Stimulated activated CD8-positive, alpha-beta memory T cell treated with anti-CD3 and anti-CD28 coated beads, Interleukin-4, amount 100 ng/mL, for 24 hours (primary cell): Measurements from ENCODE around the gene LUM.

Experiments used
- DNase-seq: peaks from one replicate; pipeline ENCODE4 v3.0.0-alpha.2; 2020; ENCODE audit warnings: low read depth

Gene LUM

DNA sequence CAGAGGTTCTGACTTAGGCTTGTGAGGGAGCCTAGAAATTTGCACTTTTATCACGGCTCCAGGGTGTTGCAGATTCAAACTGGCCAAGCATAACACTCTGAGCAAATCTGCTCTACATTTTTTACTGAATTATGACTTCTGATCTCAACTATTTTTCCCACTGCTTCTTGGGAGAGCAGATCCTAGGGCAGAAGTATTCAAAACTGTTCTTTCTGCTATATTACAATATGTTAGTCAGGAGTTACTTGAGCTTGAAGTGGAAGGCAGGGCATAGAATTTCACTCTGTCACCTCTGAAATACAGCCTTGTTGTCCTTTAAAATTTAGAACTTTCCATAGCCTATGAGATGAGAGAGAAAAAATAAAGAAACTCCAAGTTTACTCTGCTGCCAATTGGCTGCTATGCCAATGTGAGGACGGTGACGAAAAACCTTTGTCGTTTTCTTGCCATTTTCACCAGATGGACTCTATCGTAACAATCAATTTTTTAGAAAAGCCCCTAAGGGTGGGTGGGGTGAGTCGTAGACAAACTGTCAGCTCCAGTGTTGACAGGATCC is 37.1 kb downstream of the LUM start:
- DNase-seq: no peak

DNA sequence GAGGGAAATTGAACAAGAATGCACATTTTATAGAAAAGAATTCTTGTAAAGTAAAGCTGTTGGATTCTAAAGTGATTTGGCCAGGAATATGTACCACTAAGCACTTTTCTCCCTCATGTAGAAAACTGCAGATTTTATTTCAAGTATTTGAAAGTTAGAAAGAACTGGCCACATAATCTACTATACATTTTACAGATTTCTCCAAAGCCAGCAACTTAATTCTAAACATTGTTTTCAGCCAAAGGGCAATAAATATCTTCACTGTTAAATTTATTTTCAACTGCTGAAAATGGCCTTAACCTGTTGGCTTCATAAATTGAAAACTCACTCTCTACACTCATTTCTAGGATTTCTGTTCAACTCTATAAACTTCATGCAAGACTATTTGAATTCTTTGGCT is 37.9 kb downstream of the LUM start:
- no peak for DNase-seq

DNA sequence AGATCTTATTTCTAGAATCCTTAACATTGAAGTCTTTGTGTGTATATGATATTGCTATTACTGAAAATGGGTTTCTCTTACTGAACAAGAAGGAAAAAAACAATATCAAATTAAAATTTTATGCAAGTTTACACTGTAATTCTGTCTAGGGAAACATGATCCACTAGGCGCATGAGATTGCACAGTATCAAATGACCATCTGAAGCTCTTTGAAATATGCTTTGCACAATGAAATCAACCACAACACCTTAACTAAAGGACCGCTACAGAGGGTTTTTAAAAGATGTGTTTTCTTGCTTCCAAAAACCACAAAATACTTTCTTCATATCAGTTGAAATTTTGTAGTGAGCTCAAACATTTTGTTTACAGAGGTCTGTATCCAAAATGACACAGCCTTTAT is 38.4 kb downstream of the LUM start:
- DNase-seq: no peak

DNA sequence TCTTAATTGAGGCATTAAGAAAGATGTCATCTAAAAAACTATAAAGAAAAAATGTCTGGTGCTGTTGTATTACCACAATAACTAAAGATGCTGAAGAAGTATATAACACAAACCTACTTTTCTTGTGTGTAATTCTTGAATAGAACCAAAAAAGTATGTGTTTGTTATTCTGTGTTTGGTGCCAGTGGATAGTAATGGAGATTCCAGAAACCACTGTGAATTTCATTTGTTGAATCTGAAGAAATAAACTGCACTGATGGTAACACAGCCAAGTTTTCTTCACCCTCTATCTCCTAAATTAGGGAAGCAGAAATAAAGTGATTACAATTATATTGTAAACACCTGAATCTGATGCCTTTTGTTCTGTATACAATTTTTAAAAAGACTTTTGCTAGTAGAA is 40.4 kb downstream of the LUM start:
- no peak for DNase-seq

DNA sequence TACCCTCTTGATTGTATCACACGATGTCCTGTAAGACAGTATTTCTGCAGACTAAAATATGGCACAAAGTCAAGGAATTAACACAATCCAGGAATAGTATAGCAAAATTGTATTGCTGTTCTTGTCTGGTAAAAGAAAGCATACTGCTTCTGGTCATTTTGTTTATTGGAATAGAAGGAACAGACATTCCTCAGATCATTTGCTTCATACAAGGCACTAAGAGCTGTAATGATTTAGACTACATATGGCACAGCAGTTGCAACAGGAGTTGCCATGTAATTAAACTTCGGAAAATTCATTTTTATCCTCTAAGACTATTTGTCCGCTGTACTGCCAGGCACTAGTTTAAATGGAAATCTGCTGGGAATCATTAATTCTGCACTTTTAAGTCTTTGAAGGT is 45.9 kb downstream of the LUM start:
- DNase-seq: no peak

DNA sequence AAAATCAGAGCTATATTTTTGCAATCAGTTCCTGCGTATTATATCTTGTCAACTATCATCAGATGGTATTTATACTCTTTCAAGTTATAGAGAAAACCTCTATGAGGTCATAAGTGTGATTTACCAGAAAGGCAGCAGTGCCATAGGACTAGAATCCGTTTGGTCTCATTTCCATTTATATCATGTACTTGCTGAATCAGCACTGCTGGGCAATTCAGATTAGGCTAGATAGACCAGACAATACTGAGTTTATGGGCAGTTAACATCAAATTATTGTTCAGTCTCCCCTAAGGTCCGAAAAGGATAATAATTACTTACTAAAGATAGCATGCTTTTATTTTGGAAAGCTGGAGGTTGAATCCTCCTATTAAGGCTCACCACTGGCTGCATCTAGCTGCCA is 46.7 kb downstream of the LUM start:
- DNase-seq: no peak

DNA sequence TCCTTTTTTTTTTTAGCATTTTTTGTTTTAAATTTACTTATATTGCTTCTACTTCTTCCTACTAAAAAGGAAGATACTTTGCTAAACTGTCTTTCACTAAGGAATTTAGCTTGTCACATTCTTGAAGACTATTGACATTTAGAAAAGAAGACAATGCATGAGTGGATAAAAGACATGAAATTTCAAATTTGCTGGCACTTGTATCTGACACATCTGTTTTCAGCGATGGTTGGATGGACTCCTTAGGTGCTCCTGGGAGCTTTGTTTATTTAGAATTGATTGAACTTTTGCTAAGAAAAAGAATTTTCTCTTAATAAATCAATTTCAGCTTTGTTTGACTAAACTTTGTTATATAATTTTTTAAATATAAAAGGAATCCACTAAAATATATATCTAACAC is 50.2 kb downstream of the LUM start:
- no peak for DNase-seq

DNA sequence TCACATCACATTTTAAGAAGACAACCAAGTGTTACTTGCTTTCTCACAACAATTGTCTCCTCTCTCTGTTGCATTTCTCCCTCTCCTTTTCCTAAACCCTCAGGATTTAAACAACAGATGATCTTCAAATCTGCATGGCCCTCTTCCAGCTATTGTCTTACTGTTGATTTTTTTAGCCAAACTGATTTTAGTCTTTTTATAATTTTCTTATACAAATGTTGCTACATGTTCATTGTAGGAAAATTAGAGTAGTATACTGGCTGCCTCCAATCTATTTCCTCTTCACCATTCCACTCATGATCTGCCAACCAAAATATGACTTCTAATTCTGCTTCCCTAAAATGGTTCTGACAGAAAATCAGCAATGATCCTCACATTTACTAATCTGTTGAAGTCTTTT is 52.1 kb downstream of the LUM start:
- no peak for DNase-seq

DNA sequence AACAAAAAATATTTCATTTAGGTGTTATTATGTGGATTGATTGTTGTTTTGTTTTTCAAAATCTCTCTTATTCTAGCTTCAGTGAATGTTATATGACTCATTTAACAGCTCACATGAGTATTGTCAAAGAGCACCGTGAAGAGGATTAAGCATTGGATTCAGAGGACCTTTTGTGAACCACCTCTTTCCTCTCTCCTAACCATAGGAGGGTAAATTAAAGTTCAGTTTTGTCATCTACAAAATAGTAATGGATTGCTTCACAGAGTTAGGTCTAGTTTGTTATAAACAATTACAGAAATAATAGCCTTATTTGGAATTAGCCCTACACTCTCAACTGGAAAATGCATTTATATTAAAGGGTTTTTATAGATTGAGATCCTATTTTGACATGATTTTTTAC is 52.5 kb downstream of the LUM start:
- DNase-seq: no peak

DNA sequence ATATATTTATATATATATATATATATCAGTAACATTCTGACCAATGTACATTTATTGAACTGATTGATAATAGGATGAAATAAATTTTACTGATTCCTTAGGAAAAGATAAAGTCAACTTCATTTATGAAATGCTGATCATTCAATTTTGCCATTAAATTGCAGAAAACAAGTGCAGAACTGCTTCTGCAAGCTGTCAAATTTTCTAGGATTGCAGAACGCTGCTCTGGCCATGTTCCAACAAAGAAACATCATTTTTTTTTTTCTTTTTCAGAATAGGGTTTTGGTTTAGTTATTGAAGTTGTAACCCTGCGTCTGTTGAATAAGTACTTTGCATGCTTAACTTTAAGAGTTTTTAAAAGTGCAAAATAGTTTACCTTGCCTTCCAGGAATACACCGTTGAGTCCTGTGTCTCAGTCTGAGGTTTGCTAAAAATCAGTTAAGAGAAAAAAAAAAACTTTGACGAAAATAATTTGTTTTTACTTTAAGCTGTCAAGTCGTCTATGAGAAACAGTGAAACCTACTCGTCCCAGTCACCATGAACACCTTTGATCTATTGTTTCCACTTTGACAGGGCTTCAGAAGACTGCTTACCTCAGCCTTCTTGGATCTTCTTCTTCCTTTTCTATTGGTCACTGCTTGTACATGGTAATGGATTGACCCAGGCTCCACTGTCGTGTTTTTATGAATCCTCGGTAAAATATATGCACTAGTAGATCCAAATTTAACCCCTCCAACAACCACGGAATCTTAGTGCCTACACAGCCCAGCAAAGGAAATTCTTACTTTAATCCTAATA is 53.7 kb downstream of the LUM start, which contains the start of gene KERA:
Gene KERA, minus strand, starts transcription at position 657 of the 798 bp plus-strand sequence. CDS start 1,743 bp downstream, outside the sequence.
- no peak for DNase-seq

DNA sequence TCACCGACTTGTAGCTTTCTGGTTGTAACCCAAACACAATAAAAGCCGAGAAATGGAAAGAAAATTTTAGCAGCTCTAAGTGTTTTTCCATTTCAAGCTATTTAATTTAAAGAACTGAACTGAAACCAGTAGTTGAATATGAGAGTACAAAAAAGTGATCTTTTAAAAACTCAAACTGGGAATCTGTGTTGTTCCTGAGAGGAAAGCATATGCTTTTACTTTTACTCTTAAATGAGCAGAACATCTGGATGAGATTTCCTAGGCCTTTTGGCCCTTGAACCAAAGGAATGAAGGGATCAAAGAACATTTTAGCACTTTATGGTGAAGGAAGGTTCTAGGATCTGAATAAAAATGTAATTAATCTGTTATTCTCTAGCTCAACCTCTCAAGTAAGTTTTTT is 54.8 kb downstream of the LUM start:
- DNase-seq: no peak

DNA sequence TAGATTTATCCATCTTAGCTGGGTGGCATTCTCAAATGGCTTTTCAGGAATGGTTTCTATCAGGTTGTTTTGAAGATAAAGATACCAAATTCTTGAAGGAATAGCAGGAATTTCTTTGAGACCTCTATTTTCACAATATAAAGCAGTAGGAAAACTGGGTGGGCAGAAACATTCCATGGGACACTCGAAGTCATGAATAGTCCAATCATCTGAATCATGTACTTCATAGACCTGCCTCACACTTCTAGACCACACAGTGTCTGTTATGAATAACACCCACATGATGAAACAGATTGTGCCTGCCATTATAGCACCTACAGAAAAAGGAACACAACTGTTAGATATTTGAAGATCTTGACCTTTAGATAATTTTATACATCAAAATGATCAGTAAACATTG is 55.3 kb downstream of the LUM start:
- no peak for DNase-seq

DNA sequence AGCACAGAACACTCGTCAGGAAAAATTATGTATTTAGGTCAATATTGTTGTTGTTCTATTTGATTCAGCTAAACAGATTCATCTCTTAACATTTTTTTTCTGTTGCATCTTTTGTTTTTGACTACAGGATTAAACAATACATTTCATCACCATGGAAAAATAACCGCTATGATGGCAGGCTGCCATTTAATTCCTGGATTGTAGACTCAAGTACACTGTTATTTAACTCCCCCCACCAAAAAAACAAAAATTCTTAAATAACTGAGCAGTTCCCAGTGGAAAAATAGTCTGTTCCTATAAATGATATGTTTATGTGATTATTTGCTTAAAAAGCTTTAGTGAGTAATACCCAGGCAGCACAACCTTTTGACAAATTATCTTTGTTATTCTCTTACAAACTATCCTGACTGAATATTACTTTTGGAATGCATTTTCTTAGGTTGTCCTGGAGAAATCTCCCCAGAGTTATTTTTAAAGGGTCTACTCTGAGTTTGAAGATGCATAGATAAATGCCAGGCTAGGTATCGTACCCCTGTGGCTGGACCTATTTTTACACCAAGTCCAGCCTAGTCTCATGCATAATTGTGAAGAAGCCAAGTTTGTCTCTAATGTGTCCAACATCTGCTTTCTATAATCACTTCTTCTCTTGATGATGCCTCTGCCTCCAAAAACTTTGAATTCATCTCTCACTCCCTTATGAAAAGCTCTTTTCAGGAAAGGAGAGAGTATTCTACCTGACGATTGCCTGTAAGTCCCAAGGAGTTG is 57.2 kb downstream of the LUM start:
- no peak for DNase-seq
